Fibroblast of lung (primary cell): ENCODE results near the gene UCHL3. TPM values are rescaled to one million over a fixed set of nuclear protein-coding genes. Genes with fewer than 3 reads are reported as not detected.

Experiments
- DNase-seq, 2 donors: peaks; one replicate each; pipeline versions ENCODE4 v3.0.0 to v3.0.0-alpha.2; 2010; ENCODE audit warnings: low read depth in 2 of 2
- H2AFZ ChIP-seq: 2 replicates; pipeline ENCODE4 v1.5.1; 2012; ENCODE audit warnings: low read length, control low read depth, inconsistent platforms
- H3K27ac ChIP-seq: 2 replicates; pipeline ENCODE4 v1.5.1; 2011; ENCODE audit warnings: low read length, control low read depth; ENCODE audit not compliant: insufficient read depth
- H3K27me3 ChIP-seq: 2 replicates; pipeline ENCODE4 v1.5.1; 2011; ENCODE audit warnings: mild to moderate bottlenecking, low read length; ENCODE audit not compliant: control insufficient read depth, insufficient read depth
- H3K36me3 ChIP-seq: 2 replicates; pipeline ENCODE4 v1.5.1; 2011; ENCODE audit warnings: low read length; ENCODE audit not compliant: control insufficient read depth, insufficient read depth
- H3K4me1 ChIP-seq: 2 replicates; pipeline ENCODE4 v1.5.1; 2011; ENCODE audit warnings: low read length; ENCODE audit not compliant: control insufficient read depth, insufficient read depth; ENCODE audit errors: extremely low read depth
- H3K4me2 ChIP-seq: 2 replicates; pipeline ENCODE4 v1.5.1; 2011; ENCODE audit warnings: low read length, control low read depth; ENCODE audit not compliant: insufficient read depth; ENCODE audit errors: extremely low read depth
- H3K4me3 ChIP-seq, 4 experiments: fragments of 200-600 bp in 1 of 4; sonication (generic) in 1 of 4; replicated peaks in 1 of 4; 2 replicates each; pipeline ENCODE4 v1.5.1; 2011 to 2016; ENCODE audit warnings: low read length in 4 of 4, low read depth in 3 of 4, mild to moderate bottlenecking in 3 of 4, control low read depth in 2 of 4, inconsistent platforms in 1 of 4, mixed read lengths in 1 of 4; ENCODE audit not compliant: insufficient read depth in 1 of 4; ENCODE audit errors: control extremely low read depth in 1 of 4
- H3K79me2 ChIP-seq: 2 replicates; pipeline ENCODE4 v1.5.1; 2012; ENCODE audit warnings: mild to moderate bottlenecking, low read length, inconsistent platforms; ENCODE audit not compliant: control insufficient read depth, insufficient read depth
- H3K9ac ChIP-seq: 2 replicates; pipeline ENCODE4 v1.5.1; 2011; ENCODE audit warnings: mild to moderate bottlenecking, low read length, control low read depth; ENCODE audit not compliant: insufficient read depth
- H3K9me3 ChIP-seq: 2 replicates; pipeline ENCODE4 v1.5.1; 2012; ENCODE audit warnings: low read depth, low read length; ENCODE audit not compliant: control insufficient read depth, insufficient read depth
- H4K20me1 ChIP-seq: 2 replicates; pipeline ENCODE4 v1.5.1; 2011; ENCODE audit warnings: low read length; ENCODE audit not compliant: control insufficient read depth, insufficient read depth; ENCODE audit errors: extremely low read depth
- EZH2 ChIP-seq: IDR thresholded peaks from 2 replicates; pipeline ENCODE4 v1.5.1; 2012; ENCODE audit warnings: low read length, control low read depth, mild to moderate bottlenecking; ENCODE audit errors: missing control alignments
- polyA plus RNA-seq, 2 donors: library from polyadenylated mRNA; depleted of rRNA in 1 of 2; stranded (reverse) in 1 of 2; unstranded in 1 of 2; fragments of >200 nt; gene quantifications; 2 replicates each; pipeline ENCODE4 v1.2.1, GENCODE V29; 2011 to 2012; ENCODE audit warnings: missing spikeins in 1 of 2
- total RNA-seq: library from RNA; depleted of rRNA; stranded (reverse); fragments of >200 nt; gene quantifications from 2 replicates; pipeline ENCODE4 v1.2.1, GENCODE V29; 2014
- TF ChIP-seq, protein P1 (sequence below), 2 donors: IDR thresholded peaks in 1 of 2; conservative IDR thresholded peaks in 1 of 2; 1 replicate in 1 of 2; 2 replicates in 1 of 2; pipeline ENCODE4 v1.5.1; 2011 to 2012; ENCODE audit warnings: low read length in 2 of 2, control low read depth in 1 of 2, inconsistent platforms in 1 of 2, low read depth in 1 of 2, mild to moderate bottlenecking in 1 of 2

The UCHL3 gene
- total and polyA plus RNA-seq, 2 donors (not counting 1 experiment from before 2014, with no cell fraction given) = 30.9 to 81.9 TPM

- no peak overlapping the region for H2AFZ ChIP-seq
- peaks cover 3% of the 10 kb centered on the region for H3K36me3 ChIP-seq
- TF ChIP-seq, protein P1, sequence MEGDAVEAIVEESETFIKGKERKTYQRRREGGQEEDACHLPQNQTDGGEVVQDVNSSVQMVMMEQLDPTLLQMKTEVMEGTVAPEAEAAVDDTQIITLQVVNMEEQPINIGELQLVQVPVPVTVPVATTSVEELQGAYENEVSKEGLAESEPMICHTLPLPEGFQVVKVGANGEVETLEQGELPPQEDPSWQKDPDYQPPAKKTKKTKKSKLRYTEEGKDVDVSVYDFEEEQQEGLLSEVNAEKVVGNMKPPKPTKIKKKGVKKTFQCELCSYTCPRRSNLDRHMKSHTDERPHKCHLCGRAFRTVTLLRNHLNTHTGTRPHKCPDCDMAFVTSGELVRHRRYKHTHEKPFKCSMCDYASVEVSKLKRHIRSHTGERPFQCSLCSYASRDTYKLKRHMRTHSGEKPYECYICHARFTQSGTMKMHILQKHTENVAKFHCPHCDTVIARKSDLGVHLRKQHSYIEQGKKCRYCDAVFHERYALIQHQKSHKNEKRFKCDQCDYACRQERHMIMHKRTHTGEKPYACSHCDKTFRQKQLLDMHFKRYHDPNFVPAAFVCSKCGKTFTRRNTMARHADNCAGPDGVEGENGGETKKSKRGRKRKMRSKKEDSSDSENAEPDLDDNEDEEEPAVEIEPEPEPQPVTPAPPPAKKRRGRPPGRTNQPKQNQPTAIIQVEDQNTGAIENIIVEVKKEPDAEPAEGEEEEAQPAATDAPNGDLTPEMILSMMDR (conservative IDR thresholded peaks at IDR 0.05 in 1 of 2, IDR thresholded peaks at IDR 0.05 in 1 of 2; ENCODE audit: low read depth in 1 of 2, low read length in 2 of 2) = no peak
- no peak for TF ChIP-seq EZH2
- H3K9ac ChIP-seq = no peak overlapping the region
- H4K20me1 ChIP-seq = no peaks in the 10 kb centered on the region
- no peak overlapping the region for H3K27ac ChIP-seq
- no peaks in the 10 kb centered on the region for H3K27me3 ChIP-seq
- no peaks in the 10 kb centered on the region for H3K79me2 ChIP-seq
- no peaks in the 10 kb centered on the region for H3K4me1 ChIP-seq
- H3K4me2 ChIP-seq = no peak overlapping the region
- no peak for DNase-seq
- H3K4me3 ChIP-seq = no peak overlapping the region
- H3K9me3 ChIP-seq = no peaks in the 10 kb centered on the region
Observed at GRCh38 chr13:75558145-75558840, 8.7 kb downstream of the UCHL3 start.

DNA sequence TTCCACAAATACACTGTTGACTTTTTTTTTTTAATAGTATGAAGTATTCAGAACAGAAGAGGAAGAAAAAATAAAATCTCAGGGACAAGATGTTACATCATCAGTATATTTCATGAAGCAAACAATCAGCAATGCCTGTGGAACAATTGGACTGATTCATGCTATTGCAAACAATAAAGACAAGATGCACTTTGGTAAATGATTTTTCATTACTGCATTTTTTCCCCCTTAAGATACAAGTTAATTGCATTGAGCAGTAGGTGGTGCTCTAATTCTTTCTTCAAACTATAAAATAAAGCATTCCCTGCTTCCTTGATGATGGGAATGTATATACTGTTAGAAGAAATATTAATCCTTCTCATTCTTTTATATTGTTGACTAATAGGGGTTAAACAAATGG lies 17.1 kb downstream of the UCHL3 start:
- peaks cover 2% of the 10 kb centered on the region for H3K4me1 ChIP-seq
- H3K4me2 ChIP-seq = no peak overlapping the region
- no peaks in the 10 kb centered on the region for H3K9me3 ChIP-seq
- no peak overlapping the region for H3K9ac ChIP-seq
- no peak overlapping the region for H3K27ac ChIP-seq
- no peaks in the 10 kb centered on the region for H3K79me2 ChIP-seq
- no peak overlapping the region for H2AFZ ChIP-seq
- TF ChIP-seq, protein P1 (conservative IDR thresholded peaks at IDR 0.05 in 1 of 2, IDR thresholded peaks at IDR 0.05 in 1 of 2; ENCODE audit: low read depth in 1 of 2, low read length in 2 of 2) = peak in 1 of 2 donors; percentile 49
- TF ChIP-seq EZH2 = no peak
- peak; percentile 36 to 68 for DNase-seq
- no peaks in the 10 kb centered on the region for H3K36me3 ChIP-seq
- no peak overlapping the region for H3K4me3 ChIP-seq
- no peaks in the 10 kb centered on the region for H3K27me3 ChIP-seq
- no peaks in the 10 kb centered on the region for H4K20me1 ChIP-seq

DNA sequence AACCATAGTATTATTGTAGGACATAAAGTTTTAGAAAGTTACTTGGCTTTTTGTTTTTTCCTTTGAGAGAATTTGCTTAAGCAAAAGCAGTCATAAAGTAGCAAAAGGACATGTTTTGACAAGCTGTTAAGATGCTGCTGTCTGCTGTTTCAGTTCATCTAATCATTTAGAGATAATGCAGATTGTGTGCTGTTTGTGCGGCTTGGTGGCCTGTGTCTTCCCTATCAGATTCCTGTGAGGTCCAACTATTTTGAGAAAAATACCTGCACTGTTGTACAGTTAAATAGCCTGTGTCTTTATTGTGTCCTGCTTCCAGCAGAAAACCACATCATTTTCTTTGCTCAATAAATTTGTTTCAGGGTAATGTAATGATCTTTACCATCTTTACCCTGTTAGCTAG lies 20.0 kb downstream of the UCHL3 start:
- no peak overlapping the region for H3K9ac ChIP-seq
- no peak for DNase-seq

More for the DNA sequence above, 20.0 kb downstream of the UCHL3 start:
- Histone ChIP-seq H3K79me2 (no peaks in the 10 kb centered on the region), H2AFZ (no peak overlapping the region), H3K36me3 (no peaks in the 10 kb centered on the region), H3K4me2 (no peak overlapping the region), H3K27ac (no peak overlapping the region), H4K20me1 (no peaks in the 10 kb centered on the region), H3K27me3 (no peaks in the 10 kb centered on the region), H3K4me1 (peaks cover 2% of the 10 kb centered on the region), H3K4me3 (no peak overlapping the region), H3K9me3 (no peaks in the 10 kb centered on the region)
- TF ChIP-seq, protein P1 (conservative IDR thresholded peaks at IDR 0.05 in 1 of 2, IDR thresholded peaks at IDR 0.05 in 1 of 2; ENCODE audit: low read depth in 1 of 2, low read length in 2 of 2) = no peak
- TF ChIP-seq EZH2 = no peak
